Measurements from ENCODE around the gene SIK3. TPM values are rescaled to one million over a fixed set of nuclear protein-coding genes. Genes with fewer than 3 reads are reported as not detected.
A peak's percentile ranks its signal among the peaks of the same experiment; 100 is the strongest.
"Not testable (repeated sequence)": the region's sequence is repeated elsewhere in the genome, so short reads cannot be mapped to it uniquely, and the experiment has no call there.

Gene SIK3
- total RNA-seq, 4 donors from 2014 or later, result 45.0 to 70.2 (median 48.8) TPM

GRCh38 chr11:117034901-117035300 lies 63.3 kb downstream of the SIK3 start:
- Histone ChIP-seq H3K27ac (no peak overlapping the region), H3K4me3 (no peak overlapping the region), H3K9me3 (no peaks in the 10 kb centered on the region), H3K27me3 (no peaks in the 10 kb centered on the region), H3K36me3 (no peaks in the 10 kb centered on the region), H3K4me1 (peaks cover 0 to 50% (median 14%) of the 10 kb centered on the region in 4 donors)
- TF ChIP-seq POLR2A (IDR thresholded peaks at IDR 0.05) (no peak), CTCF (IDR thresholded peaks at IDR 0.05) (no peak), EP300 (IDR thresholded peaks at IDR 0.05) (no peak)
- DNase-seq (ENCODE audit: low spot score in 2 of 2), result no peak

- Histone ChIP-seq H3K4me3 (no peak overlapping the region), H3K27ac (peak overlapping the region in 2 of 4 donors; percentile 67 to 79), H3K36me3 (no peaks in the 10 kb centered on the region), H3K27me3 (no peaks in the 10 kb centered on the region), H3K9me3 (no peaks in the 10 kb centered on the region), H3K4me1 (peaks cover 0 to 67% (median 11%) of the 10 kb centered on the region in 4 donors)
- 41 to 46% methylated on average over 6 of the region's 6 CpGs for WGBS, 2 donors
- TF ChIP-seq EP300 (IDR thresholded peaks at IDR 0.05) (no peak), CTCF (IDR thresholded peaks at IDR 0.05) (no peak), POLR2A (IDR thresholded peaks at IDR 0.05) (no peak)
- no peak for DNase-seq (ENCODE audit: low spot score in 2 of 2)
Observed at GRCh38 chr11:117026593-117027330, 71.5 kb downstream of the SIK3 start.

- H3K27me3 ChIP-seq; H3K9me3 ChIP-seq; DNase-seq (ENCODE audit: low spot score in 2 of 2); H3K4me3 ChIP-seq; H3K27ac ChIP-seq; H3K36me3 ChIP-seq: not testable (repeated sequence)
- WGBS, 2 donors, result 97 to 99% methylated on average over 7 of the region's 7 CpGs
- H3K4me1 ChIP-seq, result peaks cover 0 to 74% (median 24%) of the 10 kb centered on the region in 4 donors
Observed at GRCh38 chr11:117023707-117024106, 74.5 kb downstream of the SIK3 start.

GRCh38 chr11:117023178-117023577 lies 75.0 kb downstream of the SIK3 start:
- H3K4me3 ChIP-seq, result no peak overlapping the region
- 71 to 75% methylated on average over 3 of the region's 3 CpGs for WGBS, 2 donors
- H3K27ac ChIP-seq, result peak overlapping the region in 1 of 4 donors; percentile 37
- H3K36me3 ChIP-seq, result no peaks in the 10 kb centered on the region
- no peak for DNase-seq (ENCODE audit: low spot score in 2 of 2)
- TF ChIP-seq EP300 (IDR thresholded peaks at IDR 0.05) (no peak), CTCF (IDR thresholded peaks at IDR 0.05) (no peak), POLR2A (IDR thresholded peaks at IDR 0.05) (no peak)
- H3K4me1 ChIP-seq, result peaks cover 0 to 74% (median 24%) of the 10 kb centered on the region in 4 donors
- H3K27me3 ChIP-seq, result no peaks in the 10 kb centered on the region
- no peaks in the 10 kb centered on the region for H3K9me3 ChIP-seq

GRCh38 chr11:117022526-117022925 lies 75.7 kb downstream of the SIK3 start:
- H3K4me3 ChIP-seq, result no peak overlapping the region
- H3K9me3 ChIP-seq, result no peaks in the 10 kb centered on the region
- no peak for TF ChIP-seq CTCF (IDR thresholded peaks at IDR 0.05)
- TF ChIP-seq EP300 (IDR thresholded peaks at IDR 0.05), result no peak
- no peak for TF ChIP-seq POLR2A (IDR thresholded peaks at IDR 0.05)
- no peak for DNase-seq (ENCODE audit: low spot score in 2 of 2)
- 51 to 57% methylated on average over 3 of the region's 3 CpGs for WGBS, 2 donors
- no peaks in the 10 kb centered on the region for H3K36me3 ChIP-seq
- no peaks in the 10 kb centered on the region for H3K27me3 ChIP-seq
- peak overlapping the region in 2 of 4 donors; percentile 37 to 45 for H3K27ac ChIP-seq
- H3K4me1 ChIP-seq, result peaks cover 0 to 69% (median 24%) of the 10 kb centered on the region in 4 donors
